Hematopoietic multipotent progenitor cell treated with erythropoietin and hydrocortisone succinate and interleukin-3 and kit ligand, for 17 days (in vitro differentiated cells): Measurements from ENCODE around the gene GNA12.
"Not testable (repeated sequence)": the region's sequence is repeated elsewhere in the genome, so short reads cannot be mapped to it uniquely, and the experiment has no call there.

Experiments
- DNase-seq: peaks from one replicate; pipeline ENCODE4 v3.0.0-alpha.2; 2015; ENCODE audit warnings: low spot score

The GNA12 gene

DNA sequence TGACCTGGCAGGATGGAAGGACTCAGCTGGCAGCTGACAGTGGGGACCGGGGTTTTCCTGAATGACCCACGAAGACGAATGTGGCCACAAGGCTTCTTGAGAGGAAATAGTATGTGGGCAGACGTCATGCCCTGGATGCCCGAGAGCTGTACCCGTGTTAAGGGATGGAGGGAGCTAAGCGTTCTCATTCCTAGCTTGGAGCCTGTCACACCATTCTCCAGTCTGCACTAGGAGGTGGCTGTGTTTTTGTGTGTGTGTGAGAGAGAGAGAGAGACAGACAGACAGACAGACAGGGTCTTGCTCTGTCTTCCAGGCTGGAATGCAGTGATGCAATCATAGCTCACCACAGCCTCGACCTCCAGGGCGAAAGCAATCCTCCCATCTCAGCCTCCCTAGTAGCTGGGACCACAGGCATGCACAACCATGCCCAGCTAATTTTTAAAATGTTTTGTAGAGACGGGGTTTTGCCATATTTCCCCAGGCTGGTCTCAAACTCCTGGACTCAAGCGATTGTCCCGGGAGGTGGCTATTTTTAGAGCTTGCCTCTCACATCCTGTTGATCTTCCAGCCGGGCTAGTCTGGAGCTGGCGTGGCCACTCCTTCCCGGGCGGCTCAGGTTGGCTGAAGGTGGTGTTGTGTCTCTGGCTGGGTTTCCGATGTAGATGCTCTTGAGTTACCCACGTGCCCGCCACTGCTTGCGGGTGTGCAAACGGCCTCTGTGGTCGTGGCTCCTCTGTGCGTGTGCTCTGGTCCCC is 154.0 kb downstream of the GNA12 start:
- DNase-seq = no peak

DNA sequence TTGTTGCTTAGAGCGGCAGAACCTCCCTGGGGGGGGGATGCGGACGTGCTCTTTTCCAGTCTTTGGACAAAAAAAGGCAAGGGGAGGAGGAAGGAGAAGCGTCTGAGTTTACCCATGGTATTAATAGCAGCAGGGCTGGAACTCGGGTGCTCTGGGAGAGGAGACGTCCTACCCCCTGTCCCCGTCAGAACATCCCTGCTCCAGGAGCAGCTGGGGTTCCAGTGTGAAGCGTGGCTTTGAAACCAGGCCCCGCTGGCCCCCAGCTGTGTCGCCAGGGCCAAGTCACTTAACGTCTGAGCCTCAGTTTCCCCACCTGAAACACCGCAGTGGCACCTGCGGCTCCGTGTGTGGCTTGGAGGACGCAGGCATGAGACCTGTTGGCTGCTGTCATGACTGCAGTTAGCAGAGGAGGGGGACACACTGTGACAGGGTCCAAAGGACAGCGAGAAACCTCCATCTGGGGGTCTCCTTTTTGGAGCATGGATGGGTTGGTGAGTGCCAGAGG is 154.7 kb downstream of the GNA12 start:
- DNase-seq = no peak

DNA sequence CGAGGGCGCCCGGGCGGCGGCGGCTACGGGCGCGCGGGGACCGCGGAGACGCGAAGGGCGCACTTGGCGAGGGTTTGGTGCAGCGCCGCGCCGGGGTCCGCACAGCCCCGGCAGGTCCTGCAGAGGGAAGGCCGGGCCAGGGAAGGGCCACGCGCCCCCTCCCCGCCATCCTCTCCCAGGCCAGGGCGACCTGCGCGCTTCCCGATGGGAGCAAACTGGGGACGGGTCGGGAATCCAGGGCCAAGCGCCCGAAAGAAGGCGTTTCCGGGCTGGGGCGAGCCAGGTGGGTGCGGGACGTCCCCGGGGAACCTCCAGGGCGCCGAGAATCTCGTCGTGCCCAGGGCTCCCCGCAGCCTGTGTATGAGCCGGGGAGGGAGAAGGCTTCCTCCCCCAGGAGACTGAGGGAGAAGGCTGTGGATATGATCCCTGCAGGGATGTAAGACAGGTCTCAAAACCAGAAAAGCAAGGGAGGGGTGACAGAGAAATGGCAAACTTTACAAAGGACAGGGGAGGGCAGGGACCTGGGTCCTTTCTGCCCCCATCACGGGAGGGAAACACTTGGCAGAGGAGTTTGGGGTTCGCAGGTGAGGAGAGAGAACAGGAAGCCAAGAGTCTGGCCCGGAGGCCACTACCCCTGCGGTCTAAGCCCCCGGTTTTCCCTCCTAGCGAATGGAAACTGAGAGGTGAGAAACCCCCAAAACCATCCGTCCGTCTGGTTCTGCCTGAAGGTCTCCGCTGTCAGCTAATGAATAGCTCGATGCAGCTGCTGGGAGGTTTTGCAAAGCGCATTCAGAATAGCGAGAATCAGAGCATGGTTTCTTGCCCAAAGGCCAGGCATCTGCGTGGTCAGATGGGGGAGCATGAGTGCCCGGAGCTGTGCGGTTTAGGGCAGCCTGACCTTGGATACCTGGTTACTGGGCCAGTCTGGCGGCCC is 155.4 kb downstream of the GNA12 start:
- no peak for DNase-seq

- DNase-seq = no peak
Observed at GRCh38 chr7:2687881-2688318, 156.2 kb downstream of the GNA12 start, which contains the start of gene AMZ1. TSS of gene AMZ1 (plus strand) at chr7:2688202. CDS start at chr7:2700452, 12,250 bp downstream.

- no peak for DNase-seq
Observed at GRCh38 chr7:2687338-2687869, 156.7 kb downstream of the GNA12 start.

DNA sequence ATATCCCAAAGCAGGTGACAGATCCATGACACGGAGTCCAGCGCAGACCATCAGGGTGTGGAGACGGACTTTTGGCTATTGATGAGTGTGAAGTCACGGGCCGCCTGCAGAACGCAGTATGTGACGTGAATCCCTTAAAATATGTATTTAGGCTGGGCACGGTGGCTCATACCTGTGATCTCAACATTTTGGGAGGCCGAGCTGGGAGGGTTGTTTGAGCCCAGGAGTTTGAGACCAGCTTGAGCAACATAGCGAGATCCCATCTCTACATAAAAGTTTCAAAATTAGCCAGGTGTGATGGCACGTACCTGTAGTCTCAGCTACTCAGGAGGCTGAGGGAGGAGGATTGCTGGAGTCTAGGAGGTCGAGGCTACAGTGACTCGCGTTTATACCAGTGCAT is 158.0 kb downstream of the GNA12 start:
- no peak for DNase-seq

- no peak for DNase-seq
Observed at GRCh38 chr7:2684501-2684900, 159.6 kb downstream of the GNA12 start.

DNA sequence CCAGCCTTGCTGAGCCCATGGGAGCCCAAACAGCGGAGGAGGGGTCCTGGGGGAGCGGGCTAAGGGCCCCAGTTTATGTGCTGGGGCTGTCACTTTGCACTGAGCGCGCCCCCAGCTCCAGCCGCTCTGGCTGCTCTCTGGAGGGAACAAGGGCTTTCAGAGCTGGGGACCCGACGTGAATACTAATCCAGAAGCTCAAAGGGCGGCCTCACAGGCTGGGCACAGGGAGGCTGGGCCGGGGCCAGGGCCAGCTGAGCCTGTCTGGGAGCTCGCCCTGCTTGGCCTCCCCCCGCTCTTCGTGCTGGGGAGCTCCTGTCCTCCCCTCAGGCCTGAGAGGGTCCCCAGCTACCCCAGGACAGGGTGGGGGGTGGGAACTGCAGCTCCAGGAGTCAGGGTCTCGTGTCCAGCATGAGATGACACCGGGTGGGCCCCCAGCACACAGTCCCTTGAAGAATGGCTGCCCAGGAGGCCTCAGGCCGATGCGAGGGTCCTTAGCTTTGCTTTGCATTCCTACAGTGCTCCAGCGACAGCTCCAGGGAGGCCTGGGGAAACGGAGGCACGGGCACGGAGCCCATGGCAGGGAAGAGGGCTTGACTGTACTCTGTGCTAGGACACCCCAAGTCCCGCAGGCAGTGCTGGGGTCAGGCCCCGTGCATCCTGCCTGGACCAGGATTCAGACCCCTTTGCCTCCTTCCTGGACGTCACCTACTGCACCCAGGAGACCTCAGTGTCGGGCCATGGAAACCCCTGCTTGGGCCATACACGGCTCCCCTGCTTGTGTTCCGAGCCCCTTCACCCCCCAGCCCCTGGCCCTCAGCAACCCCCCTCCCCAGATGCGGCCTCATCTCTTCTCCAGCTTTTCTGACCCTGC is 161.9 kb downstream of the GNA12 start:
- DNase-seq = no peak

DNA sequence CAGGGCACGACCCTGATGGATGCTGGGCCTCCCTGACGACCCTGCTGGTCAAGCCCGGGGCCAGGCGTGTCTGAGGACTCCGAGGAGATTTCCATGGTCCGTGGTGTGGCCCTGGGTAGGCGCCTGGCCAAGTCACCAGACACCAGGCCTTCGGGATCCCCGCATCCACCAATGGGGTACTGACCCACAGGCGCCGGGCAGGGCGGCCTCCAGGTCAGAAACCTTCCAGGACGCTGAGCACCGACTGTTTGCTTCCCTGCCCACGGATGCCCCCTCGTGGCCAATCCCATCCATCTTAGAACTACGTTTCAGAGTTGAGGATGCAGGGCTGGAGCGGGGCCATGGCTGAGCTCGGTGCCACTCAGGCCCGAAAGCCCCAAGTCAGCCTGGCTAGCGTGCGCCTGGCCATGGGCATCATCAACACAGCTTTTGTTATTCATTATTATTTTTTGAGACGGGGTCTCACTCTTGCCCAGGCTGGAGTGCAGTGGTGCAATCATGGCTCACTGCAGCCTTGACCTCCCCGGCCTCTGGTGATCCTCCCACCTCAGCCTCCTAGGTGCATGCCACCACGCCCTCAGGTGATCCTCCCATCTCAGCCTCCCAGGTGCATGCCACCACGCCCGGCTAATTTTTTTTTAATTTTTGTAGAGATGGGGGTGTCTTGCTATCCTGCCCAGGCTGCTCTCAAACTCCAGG is 163.2 kb downstream of the GNA12 start:
- DNase-seq = peak; percentile 66

DNA sequence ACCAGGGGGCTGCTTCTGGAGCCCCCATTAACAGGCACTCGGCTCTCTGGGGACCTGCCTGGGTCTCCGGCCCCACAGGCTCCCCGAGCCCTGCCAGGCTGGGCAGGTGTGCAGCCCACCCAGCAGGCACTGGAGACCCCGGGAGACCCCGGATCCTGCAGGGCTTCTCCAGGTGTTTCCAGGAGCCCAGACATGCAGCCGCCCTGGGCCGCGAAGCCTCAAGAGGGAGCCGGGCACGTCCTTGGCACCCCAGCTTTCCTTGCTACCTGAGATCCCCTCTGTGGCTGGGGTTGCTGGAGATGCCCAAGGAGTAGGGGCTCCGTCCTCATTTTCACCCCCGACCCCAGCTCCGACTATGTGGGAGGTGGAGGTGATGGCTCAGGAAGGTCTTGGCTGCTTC is 163.9 kb downstream of the GNA12 start:
- DNase-seq = no peak

DNA sequence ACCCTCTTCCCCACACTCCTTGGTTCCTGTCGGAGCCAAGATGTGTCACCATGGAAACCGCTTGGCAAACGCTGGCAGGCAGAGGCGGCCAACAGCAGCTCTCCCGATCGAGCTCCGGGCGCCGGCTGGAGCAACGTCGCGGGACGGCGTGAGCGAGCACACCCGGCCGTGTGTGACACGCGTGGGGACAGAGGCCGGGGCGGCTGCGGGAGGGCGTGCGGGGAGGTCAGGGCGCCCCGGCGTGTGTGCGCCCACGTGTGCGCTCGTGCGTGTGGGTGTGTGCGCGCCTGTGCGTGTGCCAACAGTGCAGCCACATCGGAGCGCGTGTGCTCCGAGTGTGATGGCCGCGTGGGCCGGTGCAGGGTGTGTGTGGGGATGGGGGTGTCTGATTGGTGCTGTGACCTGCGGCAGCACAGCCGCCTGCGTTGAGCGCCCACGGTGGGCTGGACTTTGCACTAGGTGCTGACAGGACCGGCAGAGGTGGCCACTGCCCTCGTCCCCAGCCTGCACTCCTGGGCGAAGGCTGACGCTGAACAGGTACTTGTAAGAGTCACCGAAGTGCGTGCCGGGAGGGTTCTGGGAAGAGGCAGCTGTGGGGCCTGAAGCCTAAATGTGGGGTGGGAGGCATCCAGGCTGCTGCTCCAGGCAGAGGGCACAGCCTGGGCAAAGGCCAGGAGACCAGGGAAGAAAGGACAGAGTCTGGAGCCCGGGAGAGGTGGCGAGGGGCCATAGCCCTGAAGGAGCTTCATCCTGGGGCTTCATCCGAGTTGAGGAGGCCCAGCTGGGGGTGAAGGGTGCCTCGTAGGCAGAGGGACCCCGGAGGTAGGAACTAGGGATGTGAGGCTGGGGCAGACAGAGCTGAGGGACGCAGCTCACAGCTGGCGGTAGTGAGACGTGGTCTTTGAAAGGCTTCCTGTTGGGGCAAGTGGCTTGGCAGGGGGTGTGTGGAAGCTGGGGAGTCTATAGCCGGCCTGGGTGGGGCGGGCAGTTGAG is 164.7 kb downstream of the GNA12 start:
- DNase-seq = not testable (repeated sequence)

DNA sequence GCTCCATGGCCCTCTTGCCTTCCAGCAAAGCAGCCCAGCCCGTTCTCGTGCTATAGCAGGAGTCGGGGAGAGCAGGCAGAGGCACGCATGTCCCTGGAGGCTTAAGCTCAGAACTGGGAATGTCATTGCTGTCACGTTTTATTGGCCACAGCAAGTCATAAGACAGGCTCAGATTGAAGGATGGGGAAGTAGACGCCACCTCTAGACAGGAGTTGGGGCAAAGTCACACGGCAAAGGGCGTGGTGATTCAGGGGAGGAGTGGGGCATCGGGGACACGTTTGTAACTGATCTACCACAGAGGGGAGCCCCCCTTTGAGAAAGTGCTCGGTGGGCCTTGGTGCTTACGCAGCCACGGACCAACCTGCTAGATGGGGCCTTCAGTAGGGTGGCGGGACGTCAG is 165.7 kb downstream of the GNA12 start:
- DNase-seq = not testable (repeated sequence)
